HG03469 (cell line): ENCODE measurements around the gene PHPT1.
"Not testable (repeated sequence)": the region's sequence is repeated elsewhere in the genome, so short reads cannot be mapped to it uniquely, and the experiment has no call there.

Source experiments
- ATAC-seq: cut with Tn5 transposase; IDR thresholded peaks from one replicate; pipeline ENCODE4 v1.9.1; 2021; ENCODE audit warnings: mild to moderate bottlenecking, moderate library complexity, moderate number of reproducible peaks; ENCODE audit not compliant: unreplicated experiment

Gene PHPT1

GRCh38 chr9:136835932-136836904 lies 13.0 kb upstream of the PHPT1 start:
- no peak for ATAC-seq

- ATAC-seq = no peak
Observed at GRCh38 chr9:136837146-136837855, 11.9 kb upstream of the PHPT1 start.

- not testable (repeated sequence) for ATAC-seq
Observed at GRCh38 chr9:136837856-136838277, 11.3 kb upstream of the PHPT1 start.

GRCh38 chr9:136838314-136839228 lies 10.6 kb upstream of the PHPT1 start:
- no peak for ATAC-seq

- no peak for ATAC-seq
Observed at GRCh38 chr9:136839229-136840139, 9.7 kb upstream of the PHPT1 start.

- ATAC-seq = no peak
Observed at GRCh38 chr9:136840140-136840876, 8.9 kb upstream of the PHPT1 start.

GRCh38 chr9:136840877-136841645 lies 8.1 kb upstream of the PHPT1 start:
- no peak for ATAC-seq

- not testable (repeated sequence) for ATAC-seq
Observed at GRCh38 chr9:136841646-136842379, 7.4 kb upstream of the PHPT1 start.

- ATAC-seq = not testable (repeated sequence)
Observed at GRCh38 chr9:136842380-136842948, 6.7 kb upstream of the PHPT1 start, which contains the start of gene AJM1. Gene AJM1 (plus strand): TSS chr9:136842478. CDS start chr9:136844415, 1,937 bp downstream.

- ATAC-seq = not testable (repeated sequence)
Observed at GRCh38 chr9:136843159-136843800, 5.9 kb upstream of the PHPT1 start.

GRCh38 chr9:136843801-136844740 lies 5.1 kb upstream of the PHPT1 start:
- ATAC-seq = not testable (repeated sequence)

- ATAC-seq = no peak
Observed at GRCh38 chr9:136844761-136845464, 4.3 kb upstream of the PHPT1 start.

GRCh38 chr9:136845465-136846260 lies 3.5 kb upstream of the PHPT1 start:
- no peak for ATAC-seq
